HG02623 (cell line): ENCODE measurements around the gene SAMD4A.
"Not testable (repeated sequence)": the region's sequence is repeated elsewhere in the genome, so short reads cannot be mapped to it uniquely, and the experiment has no call there.

Experiments used
- ATAC-seq: cut with Tn5 transposase; IDR thresholded peaks from one replicate; pipeline ENCODE4 v1.9.1; 2021; ENCODE audit warnings: moderate library complexity; ENCODE audit not compliant: unreplicated experiment

Gene SAMD4A

GRCh38 chr14:54752611-54753010 is 185.7 kb downstream of the SAMD4A start:
- ATAC-seq: not testable (repeated sequence)

GRCh38 chr14:54753396-54753795 is 186.5 kb downstream of the SAMD4A start:
- not testable (repeated sequence) for ATAC-seq

GRCh38 chr14:54754116-54754622 is 187.2 kb downstream of the SAMD4A start:
- ATAC-seq: no peak

- no peak for ATAC-seq
Measured at GRCh38 chr14:54754623-54755386, 187.9 kb downstream of the SAMD4A start.

- no peak for ATAC-seq
Measured at GRCh38 chr14:54756656-54757392, 189.9 kb downstream of the SAMD4A start.

GRCh38 chr14:54758041-54758440 is 191.1 kb downstream of the SAMD4A start:
- ATAC-seq: no peak

GRCh38 chr14:54759982-54760585 is 193.2 kb downstream of the SAMD4A start:
- ATAC-seq: no peak

- no peak for ATAC-seq
Measured at GRCh38 chr14:54760866-54761575, 194.1 kb downstream of the SAMD4A start.

GRCh38 chr14:54761835-54762234 is 194.9 kb downstream of the SAMD4A start:
- ATAC-seq: no peak

GRCh38 chr14:54762296-54762695 is 195.4 kb downstream of the SAMD4A start:
- ATAC-seq: no peak

GRCh38 chr14:54763761-54764160 is 196.8 kb downstream of the SAMD4A start:
- ATAC-seq: no peak

GRCh38 chr14:54766276-54767138 is 199.6 kb downstream of the SAMD4A start:
- no peak for ATAC-seq

- no peak for ATAC-seq
Measured at GRCh38 chr14:54767139-54767431, 200.2 kb downstream of the SAMD4A start.

GRCh38 chr14:54767450-54767849 is 200.5 kb downstream of the SAMD4A start:
- no peak for ATAC-seq

GRCh38 chr14:54768501-54769129 is 201.7 kb downstream of the SAMD4A start:
- no peak for ATAC-seq

- ATAC-seq: no peak
Measured at GRCh38 chr14:54769951-54770863, 203.3 kb downstream of the SAMD4A start.

- no peak for ATAC-seq
Measured at GRCh38 chr14:54771411-54772027, 204.6 kb downstream of the SAMD4A start.

- ATAC-seq: no peak
Measured at GRCh38 chr14:54772451-54772881, 205.5 kb downstream of the SAMD4A start.
